Psoas muscle (tissue), 8 donors: Measurements from ENCODE around the gene TCF21. TPM values are rescaled to one million over a fixed set of nuclear protein-coding genes. Genes with fewer than 3 reads are reported as not detected.

Experiments
- ATAC-seq, 4 donors: fragments of 200-7000 bp; cut with Tn5 transposase; one replicate each; pipeline ENCODE4 v1.9.1; 2020; ENCODE audit warnings: moderate library complexity in 3 of 4, mild to moderate bottlenecking in 2 of 4
- DNase-seq, 2 donors: peaks; one replicate each; pipeline ENCODE4 v3.0.0-alpha.2; 2020
- H3K27ac ChIP-seq: fragments of 200-600 bp; one replicate; pipeline ENCODE4 v1.8.0; 2022
- H3K27me3 ChIP-seq, 3 donors: fragments of 200-600 bp in 1 of 3; one replicate each; pipeline versions ENCODE4 v1.6.1 to v1.8.0; 2013 to 2022; ENCODE audit warnings: low read length in 2 of 3, mild to moderate bottlenecking in 2 of 3, moderate library complexity in 1 of 3; ENCODE audit not compliant: insufficient read depth in 3 of 3
- H3K36me3 ChIP-seq, 2 donors: fragments of 200-600 bp in 1 of 2; one replicate each; pipeline versions ENCODE4 v1.6.1 to v1.8.0; 2013 to 2022; ENCODE audit warnings: low read depth in 1 of 2, mild to moderate bottlenecking in 1 of 2, moderate library complexity in 1 of 2; ENCODE audit not compliant: insufficient read depth in 1 of 2
- H3K4me1 ChIP-seq: fragments of 200-600 bp; one replicate; pipeline ENCODE4 v1.8.0; 2022
- H3K4me3 ChIP-seq: fragments of 200-600 bp; one replicate; pipeline ENCODE4 v1.8.0; 2022; ENCODE audit warnings: mild to moderate bottlenecking
- H3K9me3 ChIP-seq: fragments of 200-600 bp; one replicate; pipeline ENCODE4 v1.8.0; 2022
- WGBS, 3 donors: extraction: QIAGEN DNeasy Blood & Tissue Kit; methylation state at CpG; one replicate each; pipeline versions ENCODE4 v1.1.6 to v1.1.7; 2013; 5-methylcytosine and 5-hydroxymethylcytosine counted together
- intact Hi-C, 2 donors: fragments of 100-400 bp; cut with DNase I; formaldehyde crosslinking; loops; one replicate each; pipeline versions ENCODE4 v1.11.0 to v1.14.2; 2022
- polyA plus RNA-seq, 3 donors: library from polyadenylated mRNA; stranded (reverse); fragments of 200-250 nt; gene quantifications; one replicate each; pipeline ENCODE4 v1.2.3, GENCODE V29; 2013
- total RNA-seq, 4 donors: library from RNA; stranded (reverse); fragmentation: NEBNext Ultra II Directional in 2 of 4; extraction: Animal tissue kit (Norgen Biotek cat#: 25700) in 2 of 4; gene quantifications; one replicate each; pipeline versions ENCODE4 v1.2.1 to v1.2.4, GENCODE V29; 2021 to 2023
- TF ChIP-seq, protein P1 (sequence below): fragments of 200-600 bp; IDR thresholded peaks from one replicate; pipeline ENCODE4 v1.8.0; 2022; ENCODE audit warnings: antibody characterized with exemption
- donor health status: healthy with polysubstance abuse.
- donor health status: DM: no; HTN: no; CAD: no; lungs with moderate emphysema.
- donor health status: Bipolar disorder and iron deficiency.
- donor health status: healthy.
- donor health status: DM: yes; HTN: yes; CAD: no.
- donor health status: DM: no; HTN: no; CAD: no.
- donor health status: DM: no; HTN: no; CAD: no.
- donor health status: DM: yes; HTN: yes; CAD: no.

TCF21 gene
- total and polyA plus RNA-seq, 7 donors = 0.01 to 0.38 (median 0.11) TPM; not detected in 2

DNA sequence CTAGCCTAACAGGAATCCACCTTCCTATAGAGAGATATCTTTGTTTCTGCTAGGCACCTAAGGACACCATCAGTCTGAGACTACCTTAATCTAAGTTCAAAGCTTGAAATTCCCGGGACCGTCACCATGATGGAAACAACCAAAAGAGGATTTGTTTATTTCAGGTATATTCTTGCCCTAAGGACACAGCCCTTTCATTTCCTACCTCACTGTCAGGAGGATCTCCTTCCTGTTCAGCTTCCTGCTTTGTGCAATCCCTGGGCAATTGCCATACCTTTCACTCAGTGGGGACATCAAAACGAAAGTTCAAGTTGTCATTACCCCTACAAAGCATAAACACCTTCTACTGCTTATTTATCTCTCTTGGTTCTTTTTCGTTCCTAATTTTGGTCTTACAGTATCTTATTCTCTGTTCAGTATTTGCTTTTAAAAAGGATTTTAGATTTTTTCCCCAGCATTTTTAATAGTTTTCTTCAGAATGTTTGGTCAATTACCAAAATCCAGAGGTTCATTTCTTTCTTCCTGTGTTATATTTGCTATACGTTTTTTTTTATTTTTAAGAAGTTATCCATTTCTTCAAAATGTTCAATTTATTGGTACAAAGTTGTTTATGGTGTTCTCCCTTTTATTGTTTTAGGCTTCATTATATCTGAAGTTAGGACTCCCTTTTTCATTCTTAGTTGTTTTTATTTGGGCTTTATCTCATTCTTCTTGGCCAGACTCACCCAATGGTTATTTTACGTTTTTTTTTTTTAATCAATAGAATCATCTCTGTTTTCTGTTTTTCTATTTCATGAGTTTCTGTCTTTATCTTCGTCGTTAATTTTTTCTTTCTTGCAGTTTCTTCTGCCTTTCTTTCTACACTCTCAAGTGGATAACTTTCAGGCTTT, 51.1 kb downstream of the TCF21 start:
- H3K27me3 ChIP-seq = no peaks in the 10 kb centered on the region
- intact Hi-C loops = no loop called here
- no peak overlapping the region for H3K27ac ChIP-seq
- no peaks in the 10 kb centered on the region for H3K9me3 ChIP-seq
- 73 to 79% (median 74%) methylated on average over 8 of the region's 8 CpGs for WGBS, 3 donors
- H3K4me1 ChIP-seq = no peaks in the 10 kb centered on the region
- ATAC-seq (no peak), DNase-seq (no peak)
- H3K4me3 ChIP-seq = no peak overlapping the region
- TF ChIP-seq, protein P1, sequence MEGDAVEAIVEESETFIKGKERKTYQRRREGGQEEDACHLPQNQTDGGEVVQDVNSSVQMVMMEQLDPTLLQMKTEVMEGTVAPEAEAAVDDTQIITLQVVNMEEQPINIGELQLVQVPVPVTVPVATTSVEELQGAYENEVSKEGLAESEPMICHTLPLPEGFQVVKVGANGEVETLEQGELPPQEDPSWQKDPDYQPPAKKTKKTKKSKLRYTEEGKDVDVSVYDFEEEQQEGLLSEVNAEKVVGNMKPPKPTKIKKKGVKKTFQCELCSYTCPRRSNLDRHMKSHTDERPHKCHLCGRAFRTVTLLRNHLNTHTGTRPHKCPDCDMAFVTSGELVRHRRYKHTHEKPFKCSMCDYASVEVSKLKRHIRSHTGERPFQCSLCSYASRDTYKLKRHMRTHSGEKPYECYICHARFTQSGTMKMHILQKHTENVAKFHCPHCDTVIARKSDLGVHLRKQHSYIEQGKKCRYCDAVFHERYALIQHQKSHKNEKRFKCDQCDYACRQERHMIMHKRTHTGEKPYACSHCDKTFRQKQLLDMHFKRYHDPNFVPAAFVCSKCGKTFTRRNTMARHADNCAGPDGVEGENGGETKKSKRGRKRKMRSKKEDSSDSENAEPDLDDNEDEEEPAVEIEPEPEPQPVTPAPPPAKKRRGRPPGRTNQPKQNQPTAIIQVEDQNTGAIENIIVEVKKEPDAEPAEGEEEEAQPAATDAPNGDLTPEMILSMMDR = no peak
- H3K36me3 ChIP-seq = no peaks in the 10 kb centered on the region

Other genes with a start within 250 kb of the TCF21 start
- gene TBPL1, start 64.1 kb downstream of the TCF21 start, total RNA-seq = 10 to 100 TPM in 1 of 4 donors, 1 to 10 TPM in 3; 7.5 to 11.0 (median 8.7) TPM
- 10 to 100 TPM; 11.7 to 17.7 (median 13.7) TPM for gene TBPL1, start 64.1 kb downstream of the TCF21 start, polyA plus RNA-seq
- gene SLC2A12, start 163.5 kb downstream of the TCF21 start, total RNA-seq = 1 to 10 TPM; 3.1 to 5.4 (median 4.2) TPM
- gene SLC2A12, start 163.5 kb downstream of the TCF21 start, polyA plus RNA-seq = 1 to 10 TPM in 2 of 3 donors, under 1 TPM in 1; 0.13 to 3.4 (median 1.9) TPM